Chondrocyte (in vitro differentiated cells): Measurements from ENCODE around the gene NRG4. TPM values are rescaled to one million over a fixed set of nuclear protein-coding genes. Genes with fewer than 3 reads are reported as not detected.

Experiments used
- DNase-seq: peaks from one replicate; pipeline ENCODE4 v3.0.0; 2021; ENCODE audit warnings: mixed read lengths, low spot score
- H3K27ac Mint-ChIP-seq: one replicate; pipeline ENCODE4 v1.8.0; 2021; ENCODE audit warnings: mild to moderate bottlenecking, moderate library complexity, mixed read lengths; ENCODE audit not compliant: unreplicated experiment
- H3K27me3 Mint-ChIP-seq: 2 replicates; pipeline ENCODE4 v1.8.0; 2021; ENCODE audit warnings: low read depth, mixed read lengths
- H3K36me3 Mint-ChIP-seq: 2 replicates; pipeline ENCODE4 v1.8.0; 2021; ENCODE audit warnings: low read depth, mixed read lengths
- H3K4me1 Mint-ChIP-seq: 2 replicates; pipeline ENCODE4 v1.8.0; 2021; ENCODE audit warnings: low read depth, mild to moderate bottlenecking, mixed read lengths
- H3K4me3 Mint-ChIP-seq: one replicate; pipeline ENCODE4 v1.8.0; 2021; ENCODE audit warnings: mild to moderate bottlenecking, moderate library complexity, mixed read lengths; ENCODE audit not compliant: unreplicated experiment
- H3K9me3 Mint-ChIP-seq: 2 replicates; pipeline ENCODE4 v1.8.0; 2021; ENCODE audit warnings: low read depth, mixed read lengths
- total RNA-seq: library from RNA; stranded (reverse); gene quantifications from 3 replicates; pipeline ENCODE4 v1.2.1, GENCODE V29; 2021
- TF ChIP-seq, protein P1 (sequence below): fragments of 200-600 bp; sonication (generic); IDR thresholded peaks from 2 replicates; pipeline ENCODE4 v1.5.0; 2021; ENCODE audit warnings: antibody characterized with exemption, mild to moderate bottlenecking, moderate library complexity

NRG4 gene
- total RNA-seq, 1 donor from 2014 or later = not detected

DNA sequence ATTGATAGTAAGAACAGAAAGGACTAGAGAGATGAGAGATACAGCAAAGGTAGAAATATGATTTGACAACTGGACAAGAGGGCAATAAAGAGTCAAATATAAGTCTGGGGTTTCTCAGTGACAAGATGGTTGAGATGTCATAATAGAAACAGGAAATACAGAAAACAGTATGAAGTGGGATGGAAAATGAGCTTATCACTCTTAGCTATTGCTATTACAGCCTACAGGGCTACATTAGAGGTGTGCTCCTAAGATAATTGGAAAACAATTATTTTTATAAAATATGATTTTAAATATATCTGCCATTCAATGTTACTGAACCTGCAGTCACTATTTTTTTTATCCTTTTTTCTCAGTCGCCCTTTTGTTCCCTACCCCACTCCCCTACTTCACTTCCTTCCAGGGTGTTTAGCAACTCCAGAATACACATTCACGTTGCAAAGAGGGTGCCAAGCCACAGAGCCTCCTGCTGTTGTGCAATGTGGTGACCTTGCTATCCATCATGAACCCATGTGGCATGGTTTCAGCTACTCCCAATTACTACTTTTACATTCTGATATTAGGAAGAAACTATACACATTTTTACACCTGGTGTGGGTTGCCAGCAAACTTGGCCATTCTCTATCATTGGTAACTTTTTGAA lies 6.0 kb downstream of the NRG4 start:
- TF ChIP-seq, protein P1, sequence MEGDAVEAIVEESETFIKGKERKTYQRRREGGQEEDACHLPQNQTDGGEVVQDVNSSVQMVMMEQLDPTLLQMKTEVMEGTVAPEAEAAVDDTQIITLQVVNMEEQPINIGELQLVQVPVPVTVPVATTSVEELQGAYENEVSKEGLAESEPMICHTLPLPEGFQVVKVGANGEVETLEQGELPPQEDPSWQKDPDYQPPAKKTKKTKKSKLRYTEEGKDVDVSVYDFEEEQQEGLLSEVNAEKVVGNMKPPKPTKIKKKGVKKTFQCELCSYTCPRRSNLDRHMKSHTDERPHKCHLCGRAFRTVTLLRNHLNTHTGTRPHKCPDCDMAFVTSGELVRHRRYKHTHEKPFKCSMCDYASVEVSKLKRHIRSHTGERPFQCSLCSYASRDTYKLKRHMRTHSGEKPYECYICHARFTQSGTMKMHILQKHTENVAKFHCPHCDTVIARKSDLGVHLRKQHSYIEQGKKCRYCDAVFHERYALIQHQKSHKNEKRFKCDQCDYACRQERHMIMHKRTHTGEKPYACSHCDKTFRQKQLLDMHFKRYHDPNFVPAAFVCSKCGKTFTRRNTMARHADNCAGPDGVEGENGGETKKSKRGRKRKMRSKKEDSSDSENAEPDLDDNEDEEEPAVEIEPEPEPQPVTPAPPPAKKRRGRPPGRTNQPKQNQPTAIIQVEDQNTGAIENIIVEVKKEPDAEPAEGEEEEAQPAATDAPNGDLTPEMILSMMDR = no peak
- H3K36me3 Mint-ChIP-seq = no peaks in the 10 kb centered on the region
- no peak overlapping the region for H3K4me3 Mint-ChIP-seq
- peaks cover 9% of the 10 kb centered on the region for H3K9me3 Mint-ChIP-seq
- peaks cover 37% of the 10 kb centered on the region for H3K27me3 Mint-ChIP-seq
- H3K27ac Mint-ChIP-seq = no peak overlapping the region
- H3K4me1 Mint-ChIP-seq = no peaks in the 10 kb centered on the region
- DNase-seq = no peak

DNA sequence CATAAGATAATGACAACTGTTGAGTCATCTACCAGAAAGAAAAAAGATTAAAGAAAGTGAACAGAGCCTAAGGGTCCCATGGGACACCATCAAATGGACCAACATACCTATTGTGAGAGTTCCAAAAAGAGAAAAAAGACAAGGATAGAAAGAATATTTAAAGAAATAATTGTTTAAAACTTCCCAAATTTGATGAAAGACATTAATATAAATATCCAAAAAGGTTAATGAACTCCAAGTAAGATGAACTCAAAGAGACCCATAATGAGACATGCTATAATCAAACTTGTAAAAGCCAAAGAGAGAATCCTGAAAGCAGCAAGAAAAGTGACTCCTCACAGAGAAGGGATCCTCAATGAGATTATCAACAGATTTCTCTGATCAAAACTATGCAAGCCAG lies 8.9 kb downstream of the NRG4 start:
- TF ChIP-seq, protein P1 = no peak
- Mint-ChIP-seq H3K27me3 (peaks cover 37% of the 10 kb centered on the region), H3K36me3 (no peaks in the 10 kb centered on the region)

DNA sequence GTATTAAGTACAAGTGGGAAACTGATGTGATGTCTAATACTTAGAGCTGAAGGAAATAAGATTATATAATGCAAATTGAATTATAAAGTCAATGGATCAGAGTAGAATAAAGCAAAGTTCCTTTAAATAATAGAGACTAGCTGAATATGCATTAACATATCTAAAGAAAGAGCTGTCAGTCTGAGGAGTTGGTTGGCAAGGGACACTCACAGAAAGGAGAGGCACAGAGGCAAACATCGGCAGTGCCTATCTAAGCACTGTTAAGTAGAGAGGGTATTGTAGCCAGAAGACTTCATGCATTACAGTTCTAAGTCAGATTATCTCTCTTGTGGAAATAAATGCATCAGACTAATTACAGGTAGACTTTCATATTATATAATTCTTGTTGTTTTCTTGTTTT lies 16.6 kb downstream of the NRG4 start:
- DNase-seq = no peak
- Mint-ChIP-seq H3K27ac (no peak overlapping the region), H3K36me3 (peaks cover 4% of the 10 kb centered on the region), H3K9me3 (peaks cover 10% of the 10 kb centered on the region), H3K27me3 (peaks cover 13% of the 10 kb centered on the region), H3K4me3 (no peak overlapping the region), H3K4me1 (no peaks in the 10 kb centered on the region)
- TF ChIP-seq, protein P1 = no peak

More for the DNA sequence above, 8.9 kb downstream of the NRG4 start:
- no peak overlapping the region for H3K27ac Mint-ChIP-seq
- peaks cover 9% of the 10 kb centered on the region for H3K9me3 Mint-ChIP-seq
- H3K4me1 Mint-ChIP-seq = no peaks in the 10 kb centered on the region
- no peak for DNase-seq
- H3K4me3 Mint-ChIP-seq = no peak overlapping the region

DNA sequence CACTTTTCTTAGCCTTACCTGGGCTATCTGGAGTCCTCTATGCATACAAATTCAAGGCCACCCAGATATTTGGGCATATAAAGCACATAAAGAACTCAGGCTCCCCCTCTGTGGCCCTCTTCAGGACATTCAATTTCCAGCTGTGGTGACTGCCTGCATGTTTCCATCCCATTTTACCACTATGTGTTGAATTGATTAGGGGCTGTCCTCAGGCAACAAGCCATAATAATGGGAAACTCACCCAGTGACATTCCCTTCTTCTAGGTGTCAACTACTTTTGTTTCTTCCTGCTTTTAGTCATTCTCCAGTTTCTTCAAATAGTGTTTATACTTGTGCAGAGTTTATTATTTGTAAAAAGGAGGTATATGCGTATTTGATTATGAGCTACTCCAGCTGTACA lies 18.0 kb downstream of the NRG4 start:
- TF ChIP-seq, protein P1 = no peak
- H3K27ac Mint-ChIP-seq = no peak overlapping the region
- H3K9me3 Mint-ChIP-seq = peaks cover 10% of the 10 kb centered on the region
- H3K4me3 Mint-ChIP-seq = no peak overlapping the region
- peaks cover 4% of the 10 kb centered on the region for H3K36me3 Mint-ChIP-seq
- no peak for DNase-seq
- H3K4me1 Mint-ChIP-seq = peaks cover 1% of the 10 kb centered on the region
- peaks cover 11% of the 10 kb centered on the region for H3K27me3 Mint-ChIP-seq

DNA sequence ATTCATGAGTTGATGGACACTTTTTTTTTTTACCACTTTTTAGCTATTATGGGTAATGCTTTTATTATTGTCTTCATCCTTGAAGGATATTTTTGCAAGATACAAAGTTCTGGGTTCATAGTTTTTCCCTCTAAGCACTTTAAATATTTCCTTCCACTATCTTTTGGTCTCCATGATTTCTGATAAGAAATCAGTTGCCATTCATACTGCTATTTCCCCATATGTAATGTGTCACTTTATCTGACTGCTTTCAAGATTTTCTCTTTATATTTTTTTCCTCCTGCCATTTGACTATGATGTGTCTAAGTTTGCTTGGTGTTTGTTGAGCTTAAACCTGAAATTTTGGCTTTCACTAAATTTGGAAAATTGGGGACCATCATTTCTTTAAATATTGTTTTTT lies 19.3 kb downstream of the NRG4 start:
- peaks cover 4% of the 10 kb centered on the region for H3K36me3 Mint-ChIP-seq
- H3K27me3 Mint-ChIP-seq = peaks cover 5% of the 10 kb centered on the region
- H3K9me3 Mint-ChIP-seq = peaks cover 10% of the 10 kb centered on the region
- TF ChIP-seq, protein P1 = no peak
- no peak overlapping the region for H3K27ac Mint-ChIP-seq
- no peak overlapping the region for H3K4me3 Mint-ChIP-seq
- no peak for DNase-seq
- peaks cover 4% of the 10 kb centered on the region for H3K4me1 Mint-ChIP-seq
